KG1 (cell line): ENCODE data around the gene TNK1.

Experiments
- DNase-seq: peaks from one replicate; lab custom pipeline; 2025; lab: John Stamatoyannopoulos, UW

The TNK1 gene

DNA sequence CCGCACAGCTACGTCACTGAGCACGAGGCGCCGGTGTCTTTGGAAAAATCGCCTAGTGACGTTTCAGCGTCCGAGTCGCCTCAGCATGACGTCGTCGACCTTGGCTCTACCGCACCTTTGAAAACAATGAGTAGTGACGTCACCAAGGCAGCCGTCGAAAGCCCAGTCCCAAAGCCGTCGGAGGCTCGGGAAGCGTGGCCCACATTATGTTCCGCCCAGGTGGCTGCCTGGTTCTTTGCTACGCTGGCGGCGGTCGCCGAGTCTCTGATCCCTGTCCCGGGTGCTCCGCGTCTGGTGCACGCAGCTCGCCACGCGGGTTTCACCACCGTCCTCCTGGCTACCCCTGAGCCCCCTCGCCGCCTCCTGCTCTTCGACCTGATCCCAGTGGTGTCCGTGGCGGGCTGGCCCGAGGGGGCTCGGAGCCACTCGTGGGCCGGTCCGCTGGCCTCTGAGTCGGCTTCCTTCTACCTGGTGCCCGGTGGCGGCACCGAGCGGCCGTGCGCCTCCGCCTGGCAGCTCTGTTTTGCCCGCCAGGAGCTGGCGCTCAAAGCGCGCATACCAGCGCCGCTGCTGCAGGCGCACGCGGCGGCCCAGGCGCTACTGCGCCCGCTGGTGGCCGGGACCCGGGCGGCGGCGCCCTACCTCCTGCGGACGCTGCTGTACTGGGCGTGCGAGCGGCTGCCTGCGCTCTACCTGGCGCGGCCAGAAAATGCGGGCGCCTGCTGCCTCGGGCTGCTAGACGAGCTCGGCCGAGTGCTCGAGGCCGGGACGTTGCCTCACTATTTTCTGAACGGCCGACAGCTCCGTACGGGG lies 55.9 kb downstream of the TNK1 start:
- DNase-seq = no peak

DNA sequence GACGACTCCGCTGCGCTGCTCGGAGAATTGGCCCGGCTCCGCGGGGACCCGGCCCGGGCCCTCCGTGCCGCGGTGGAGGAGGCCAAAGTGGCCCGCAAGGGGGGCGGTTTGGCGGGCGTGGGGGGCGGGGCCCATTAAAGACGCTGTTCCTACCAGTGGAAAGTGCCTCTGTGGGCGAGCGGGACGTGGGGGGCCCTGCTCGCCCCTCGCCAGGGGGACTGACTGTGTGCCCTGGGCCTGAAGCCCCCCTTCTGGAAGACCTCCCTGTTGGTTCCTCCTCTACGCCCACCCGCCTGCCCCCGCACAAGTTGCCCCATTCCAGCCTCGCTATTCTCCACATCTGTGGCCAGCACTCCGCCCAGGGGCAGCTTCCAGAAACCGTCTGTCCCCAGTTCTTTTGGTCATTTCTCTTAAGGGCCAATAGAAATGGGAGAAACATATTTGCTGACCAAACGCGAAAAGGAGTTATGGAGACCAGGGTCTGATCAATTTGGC lies 56.5 kb downstream of the TNK1 start:
- DNase-seq = no peak

DNA sequence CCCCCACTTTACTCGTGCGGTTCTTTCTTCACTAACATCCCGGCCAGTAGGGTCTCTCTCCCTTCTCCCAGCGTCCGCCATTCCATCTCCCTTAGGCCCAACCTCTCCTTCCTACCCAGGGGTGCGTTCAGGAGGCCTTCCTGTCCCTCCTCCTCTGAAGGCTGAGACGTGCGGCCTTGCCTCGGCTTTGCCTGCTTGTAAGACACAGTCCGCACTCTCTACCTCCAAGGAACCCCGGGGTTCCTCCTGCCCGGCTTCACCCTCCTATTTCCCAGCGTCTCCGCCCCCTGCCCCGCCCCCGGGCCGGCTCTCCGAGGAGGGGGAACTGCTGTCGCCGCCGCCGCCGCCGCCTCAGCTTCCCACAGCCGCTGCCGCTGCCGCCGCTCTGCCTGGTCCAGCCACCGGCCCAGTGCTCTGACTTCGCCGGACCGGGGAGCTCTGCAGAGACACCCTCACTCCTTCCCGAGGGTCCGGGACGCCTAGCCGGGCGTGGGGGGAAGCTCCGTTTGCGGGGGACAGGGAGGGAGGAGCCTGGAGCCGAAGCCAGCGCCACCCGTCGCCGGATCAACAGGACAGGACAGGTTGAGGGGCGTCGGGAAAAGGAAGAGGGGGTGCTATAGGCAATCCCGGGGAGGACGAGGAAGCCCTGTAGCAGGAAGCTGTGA lies 57.2 kb downstream of the TNK1 start:
- DNase-seq = no peak

DNA sequence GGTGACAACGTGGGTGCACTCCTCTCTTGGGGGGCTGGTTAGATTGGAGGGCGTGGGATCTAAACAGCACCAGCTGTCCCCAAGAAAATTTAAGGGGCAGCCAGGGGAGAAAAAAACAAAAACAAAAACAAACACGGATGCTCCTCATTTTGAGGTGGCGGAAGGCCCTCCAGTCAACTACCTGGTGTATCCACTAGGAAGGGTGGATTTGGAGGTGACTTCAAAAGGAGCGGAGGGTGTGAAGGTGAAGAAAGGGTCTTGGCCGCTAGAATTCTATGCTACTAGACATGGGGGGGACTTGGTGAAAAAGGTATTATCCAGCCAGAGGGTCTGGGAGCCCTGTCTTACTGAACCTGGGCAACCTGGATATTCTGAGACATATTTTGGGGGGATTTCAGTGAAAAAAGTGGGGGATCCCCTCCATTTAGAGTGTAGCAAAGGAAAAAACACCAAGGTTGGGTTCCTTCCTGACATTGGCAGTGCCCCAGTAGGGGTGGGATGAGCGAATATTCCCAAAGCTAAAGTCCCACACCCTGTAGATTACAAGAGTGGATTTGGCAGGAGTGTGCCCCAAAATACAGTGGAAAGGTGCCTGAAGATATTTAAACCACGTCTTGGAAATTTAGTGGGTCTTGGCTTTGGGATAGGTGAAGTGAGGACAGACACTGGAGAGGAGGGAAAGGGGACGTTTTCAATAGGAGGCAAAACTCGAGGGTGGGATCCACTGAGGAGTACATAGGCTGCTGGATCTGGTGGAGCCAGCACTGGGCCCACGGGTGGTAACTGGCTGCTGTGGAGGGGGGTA lies 58.0 kb downstream of the TNK1 start:
- DNase-seq = no peak
